ENCODE measurements around the gene MYEOV.

DNA sequence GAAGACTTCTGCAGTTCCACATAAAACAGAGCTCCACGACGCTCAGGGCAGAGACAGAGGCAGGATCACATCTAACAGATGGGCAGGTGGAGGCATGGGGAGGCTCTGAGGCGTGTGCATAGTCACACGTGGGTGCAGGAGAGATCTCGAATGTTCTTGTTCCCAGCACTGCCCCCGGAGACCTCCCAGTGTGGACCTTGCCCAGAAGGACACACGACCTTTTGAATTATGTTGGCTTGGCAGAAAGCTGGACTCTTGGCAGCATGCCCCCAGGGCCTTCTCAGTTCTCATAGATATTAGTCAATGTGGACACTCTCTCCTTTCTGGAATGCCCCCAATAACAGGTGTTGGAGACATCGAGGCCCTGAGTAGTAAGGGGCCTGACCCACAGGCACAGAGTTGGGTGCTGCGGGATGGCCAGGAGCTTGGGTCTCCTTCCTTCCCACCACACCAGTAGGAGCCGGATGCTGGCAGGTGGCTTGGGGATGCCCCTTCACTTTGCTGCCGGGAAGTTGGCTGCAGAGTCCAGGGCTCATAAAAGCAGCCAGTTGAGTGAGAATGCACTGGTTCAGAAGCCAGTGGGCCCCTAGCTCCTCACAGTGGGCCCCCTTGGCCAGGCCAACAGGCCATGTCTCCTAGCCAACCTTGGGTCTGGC is 12.1 kb downstream of the MYEOV start:
- TF ChIP-seq, protein P1, sequence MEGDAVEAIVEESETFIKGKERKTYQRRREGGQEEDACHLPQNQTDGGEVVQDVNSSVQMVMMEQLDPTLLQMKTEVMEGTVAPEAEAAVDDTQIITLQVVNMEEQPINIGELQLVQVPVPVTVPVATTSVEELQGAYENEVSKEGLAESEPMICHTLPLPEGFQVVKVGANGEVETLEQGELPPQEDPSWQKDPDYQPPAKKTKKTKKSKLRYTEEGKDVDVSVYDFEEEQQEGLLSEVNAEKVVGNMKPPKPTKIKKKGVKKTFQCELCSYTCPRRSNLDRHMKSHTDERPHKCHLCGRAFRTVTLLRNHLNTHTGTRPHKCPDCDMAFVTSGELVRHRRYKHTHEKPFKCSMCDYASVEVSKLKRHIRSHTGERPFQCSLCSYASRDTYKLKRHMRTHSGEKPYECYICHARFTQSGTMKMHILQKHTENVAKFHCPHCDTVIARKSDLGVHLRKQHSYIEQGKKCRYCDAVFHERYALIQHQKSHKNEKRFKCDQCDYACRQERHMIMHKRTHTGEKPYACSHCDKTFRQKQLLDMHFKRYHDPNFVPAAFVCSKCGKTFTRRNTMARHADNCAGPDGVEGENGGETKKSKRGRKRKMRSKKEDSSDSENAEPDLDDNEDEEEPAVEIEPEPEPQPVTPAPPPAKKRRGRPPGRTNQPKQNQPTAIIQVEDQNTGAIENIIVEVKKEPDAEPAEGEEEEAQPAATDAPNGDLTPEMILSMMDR (IDR thresholded peaks at IDR 0.05): no peak
- no peak for TF ChIP-seq POLR2A (IDR thresholded peaks at IDR 0.05)
- no peak for TF ChIP-seq POLR2AphosphoS5 (IDR thresholded peaks at IDR 0.05)
- no peak for TF ChIP-seq EP300 (IDR thresholded peaks at IDR 0.05; ENCODE audit: low read depth)

All from transverse colon (tissue), 4 donors.